ENCODE results near the gene TRDN. TPM values are rescaled to one million over a fixed set of nuclear protein-coding genes. Genes with fewer than 3 reads are reported as not detected.
"Not testable (repeated sequence)": the region's sequence is repeated elsewhere in the genome, so short reads cannot be mapped to it uniquely, and the experiment has no call there.

Gene TRDN
- total RNA-seq, 1 donor from 2014 or later = 0.06 TPM

DNA sequence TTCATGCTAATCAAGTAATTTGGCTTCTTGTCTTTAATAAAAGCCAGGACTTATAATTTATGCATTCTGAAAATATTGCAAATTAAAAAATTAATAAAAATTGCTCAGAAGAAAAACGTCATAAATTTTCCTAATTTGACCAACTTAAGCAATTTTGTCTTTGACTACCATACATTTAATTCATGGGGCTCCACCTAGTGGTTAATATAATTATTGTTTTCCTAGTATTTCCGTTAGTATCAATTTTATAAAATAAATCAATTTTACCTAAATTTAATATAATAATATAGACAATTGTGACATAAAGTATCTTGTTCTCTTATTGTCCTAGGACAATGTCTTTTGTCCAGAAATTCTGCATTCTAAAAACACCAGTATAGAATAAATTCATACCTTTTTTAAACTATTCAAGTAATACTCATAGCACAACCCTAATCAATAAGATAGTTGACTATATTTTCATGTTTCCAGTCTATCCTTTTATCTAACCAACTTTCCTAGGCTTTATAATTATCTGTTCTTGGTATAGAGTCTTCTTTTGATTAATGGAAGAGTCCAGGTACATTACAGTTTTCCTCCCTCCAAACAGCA lies 319.9 kb downstream of the TRDN start:
- Histone ChIP-seq H3K4me3 (no peak overlapping the region), H3K9ac (no peak overlapping the region), H3F3A (ENCODE audit: low read depth) (no peaks in the 10 kb centered on the region), H3K36me3 (no peaks in the 10 kb centered on the region), H3K4me2 (no peak overlapping the region), H3K79me2 (ENCODE audit: low read depth) (no peaks in the 10 kb centered on the region), H3K4me1 (no peaks in the 10 kb centered on the region), H3K27me3 (peaks cover 3% of the 10 kb centered on the region), H3K27ac (no peak overlapping the region), H2AFZ (replicated peaks) (no peak overlapping the region), H3K9me3 (ENCODE audit: low read depth) (no peaks in the 10 kb centered on the region), H4K20me1 (ENCODE audit: low read depth) (no peaks in the 10 kb centered on the region)
- DNase-seq (ENCODE audit: low spot score) = peak; percentile 31
- Mint-ChIP-seq H3K4me3 (no peak overlapping the region), H3K9me3 (no peaks in the 10 kb centered on the region), H3K27me3 (ENCODE audit: insufficient read depth, low read depth) (no peaks in the 10 kb centered on the region), H3K36me3 (no peaks in the 10 kb centered on the region), H3K27ac (no peak overlapping the region), H3K4me1 (no peaks in the 10 kb centered on the region)
- TF ChIP-seq, protein P1, sequence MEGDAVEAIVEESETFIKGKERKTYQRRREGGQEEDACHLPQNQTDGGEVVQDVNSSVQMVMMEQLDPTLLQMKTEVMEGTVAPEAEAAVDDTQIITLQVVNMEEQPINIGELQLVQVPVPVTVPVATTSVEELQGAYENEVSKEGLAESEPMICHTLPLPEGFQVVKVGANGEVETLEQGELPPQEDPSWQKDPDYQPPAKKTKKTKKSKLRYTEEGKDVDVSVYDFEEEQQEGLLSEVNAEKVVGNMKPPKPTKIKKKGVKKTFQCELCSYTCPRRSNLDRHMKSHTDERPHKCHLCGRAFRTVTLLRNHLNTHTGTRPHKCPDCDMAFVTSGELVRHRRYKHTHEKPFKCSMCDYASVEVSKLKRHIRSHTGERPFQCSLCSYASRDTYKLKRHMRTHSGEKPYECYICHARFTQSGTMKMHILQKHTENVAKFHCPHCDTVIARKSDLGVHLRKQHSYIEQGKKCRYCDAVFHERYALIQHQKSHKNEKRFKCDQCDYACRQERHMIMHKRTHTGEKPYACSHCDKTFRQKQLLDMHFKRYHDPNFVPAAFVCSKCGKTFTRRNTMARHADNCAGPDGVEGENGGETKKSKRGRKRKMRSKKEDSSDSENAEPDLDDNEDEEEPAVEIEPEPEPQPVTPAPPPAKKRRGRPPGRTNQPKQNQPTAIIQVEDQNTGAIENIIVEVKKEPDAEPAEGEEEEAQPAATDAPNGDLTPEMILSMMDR (IDR thresholded peaks at IDR 0.05) = peak; percentile 69
- no peak for TF ChIP-seq EZH2phosphoT487 (IDR thresholded peaks at IDR 0.05)

DNA sequence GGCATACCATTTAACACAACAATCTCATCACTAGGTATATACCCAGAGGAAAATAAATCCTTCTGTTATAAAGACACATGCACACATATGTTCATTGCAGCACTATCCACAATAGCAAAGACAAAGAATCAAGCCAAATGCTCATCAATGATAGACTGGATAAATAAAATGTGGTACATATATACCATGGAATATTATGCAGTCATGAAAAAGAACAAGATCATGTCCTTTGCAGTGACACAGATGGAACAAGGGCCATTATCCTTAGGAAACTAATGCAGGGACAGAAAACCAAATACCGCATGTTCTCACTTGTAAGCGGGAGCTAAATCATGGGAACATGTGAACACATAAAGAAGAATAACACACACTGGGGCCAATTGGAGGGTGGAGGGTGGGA lies 322.3 kb downstream of the TRDN start:
- H2AFZ ChIP-seq (replicated peaks); DNase-seq (ENCODE audit: low spot score); H3K4me3 ChIP-seq; H3K4me1 Mint-ChIP-seq; H3K4me2 ChIP-seq; H3K79me2 ChIP-seq (ENCODE audit: low read depth); H3K36me3 ChIP-seq; H3K9me3 ChIP-seq (ENCODE audit: low read depth); H3K36me3 Mint-ChIP-seq; H3K9me3 Mint-ChIP-seq; H3K4me1 ChIP-seq; H3K27ac Mint-ChIP-seq; H3K4me3 Mint-ChIP-seq; H3K9ac ChIP-seq; H3K27me3 Mint-ChIP-seq (ENCODE audit: insufficient read depth, low read depth); H4K20me1 ChIP-seq (ENCODE audit: low read depth); H3F3A ChIP-seq (ENCODE audit: low read depth); H3K27ac ChIP-seq; H3K27me3 ChIP-seq: not testable (repeated sequence)

DNA sequence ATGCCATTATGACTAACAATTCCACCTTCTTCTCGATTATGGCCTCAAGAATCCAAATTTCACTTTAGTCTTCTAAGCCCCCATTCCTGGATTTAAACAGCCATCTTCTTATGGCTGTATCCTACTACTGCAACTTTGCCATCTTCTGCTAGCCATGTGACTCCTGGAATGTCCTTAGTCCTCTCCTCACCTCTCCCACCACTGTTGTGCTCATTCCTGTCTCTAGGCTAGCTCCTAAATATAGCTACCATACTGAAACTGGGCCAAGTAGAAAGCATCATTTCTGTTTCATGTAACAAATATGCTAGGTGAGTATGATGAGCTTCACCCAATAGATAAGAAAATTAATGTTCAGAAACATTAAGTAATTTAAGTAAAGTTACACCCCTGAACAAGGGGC lies 327.6 kb downstream of the TRDN start:
- H3F3A ChIP-seq (ENCODE audit: low read depth) = no peaks in the 10 kb centered on the region
- no peak for TF ChIP-seq EZH2 (IDR thresholded peaks at IDR 0.05)
- TF ChIP-seq, protein P1 (IDR thresholded peaks at IDR 0.05) = no peak
- no peak for TF ChIP-seq EZH2phosphoT487 (IDR thresholded peaks at IDR 0.05)
- H4K20me1 ChIP-seq (ENCODE audit: low read depth) = no peaks in the 10 kb centered on the region
- H3K9me3 ChIP-seq (ENCODE audit: low read depth) = no peaks in the 10 kb centered on the region
- H3K36me3 ChIP-seq = no peaks in the 10 kb centered on the region
- H3K79me2 ChIP-seq (ENCODE audit: low read depth) = no peaks in the 10 kb centered on the region
- Mint-ChIP-seq H3K27me3 (ENCODE audit: insufficient read depth, low read depth) (no peaks in the 10 kb centered on the region), H3K27ac (no peak overlapping the region), H3K4me3 (no peak overlapping the region), H3K4me1 (peaks cover 7% of the 10 kb centered on the region), H3K9me3 (no peaks in the 10 kb centered on the region), H3K36me3 (no peaks in the 10 kb centered on the region)
- no peaks in the 10 kb centered on the region for H3K4me1 ChIP-seq
- H3K4me3 ChIP-seq = no peak overlapping the region
- H3K4me2 ChIP-seq = no peak overlapping the region
- H3K27ac ChIP-seq = no peak overlapping the region
- H3K27me3 ChIP-seq = no peaks in the 10 kb centered on the region
- H2AFZ ChIP-seq (replicated peaks) = no peak overlapping the region
- no peak for DNase-seq (ENCODE audit: low spot score)
- H3K9ac ChIP-seq = no peak overlapping the region

DNA sequence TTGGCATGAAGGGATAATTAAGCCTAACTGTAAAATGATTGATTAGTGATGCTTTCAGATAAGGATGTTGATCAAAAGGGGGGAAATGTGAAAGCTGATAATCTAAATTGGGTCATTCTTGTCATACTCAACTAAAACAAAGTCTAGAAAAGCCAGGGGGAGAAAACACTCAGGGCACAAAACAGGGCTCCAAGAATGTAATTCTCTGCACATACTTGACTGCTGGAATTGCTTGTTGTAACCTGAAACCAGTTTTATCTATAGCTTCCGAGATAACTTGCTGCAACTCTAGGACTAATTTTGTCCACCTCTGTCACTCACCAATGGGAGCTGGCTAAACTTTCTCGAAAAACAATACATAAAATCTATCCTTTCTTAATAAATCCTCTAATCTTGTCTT lies 330.4 kb downstream of the TRDN start:
- H4K20me1 ChIP-seq (ENCODE audit: low read depth) = no peaks in the 10 kb centered on the region
- TF ChIP-seq EZH2 (IDR thresholded peaks at IDR 0.05) = no peak
- TF ChIP-seq EZH2phosphoT487 (IDR thresholded peaks at IDR 0.05) = no peak
- TF ChIP-seq, protein P1 (IDR thresholded peaks at IDR 0.05) = no peak
- peak; percentile 3 for DNase-seq (ENCODE audit: low spot score)
- H3K4me1 Mint-ChIP-seq = peaks cover 7% of the 10 kb centered on the region
- H3K9ac ChIP-seq = no peak overlapping the region
- H2AFZ ChIP-seq (replicated peaks) = no peak overlapping the region
- H3K79me2 ChIP-seq (ENCODE audit: low read depth) = no peaks in the 10 kb centered on the region
- H3K36me3 Mint-ChIP-seq = no peaks in the 10 kb centered on the region
- no peak overlapping the region for H3K27ac ChIP-seq
- no peaks in the 10 kb centered on the region for H3F3A ChIP-seq (ENCODE audit: low read depth)
- no peak overlapping the region for H3K27ac Mint-ChIP-seq
- no peak overlapping the region for H3K4me3 Mint-ChIP-seq
- no peaks in the 10 kb centered on the region for H3K27me3 ChIP-seq
- H3K4me3 ChIP-seq = no peak overlapping the region
- H3K4me2 ChIP-seq = no peak overlapping the region
- no peaks in the 10 kb centered on the region for H3K27me3 Mint-ChIP-seq (ENCODE audit: insufficient read depth, low read depth)
- no peaks in the 10 kb centered on the region for H3K9me3 Mint-ChIP-seq
- H3K36me3 ChIP-seq = no peaks in the 10 kb centered on the region
- no peaks in the 10 kb centered on the region for H3K9me3 ChIP-seq (ENCODE audit: low read depth)
- H3K4me1 ChIP-seq = no peaks in the 10 kb centered on the region
